ENCODE data around the gene SLMAP.

SLMAP gene

GRCh38 chr3:57978316-57978715 is 222.2 kb downstream of the SLMAP start:
- no peak for DNase-seq (ENCODE audit: low read depth)
- no peak overlapping the region for H3K4me3 ChIP-seq (replicated peaks; ENCODE audit: low read depth, low read length)
- TF ChIP-seq, protein P1, sequence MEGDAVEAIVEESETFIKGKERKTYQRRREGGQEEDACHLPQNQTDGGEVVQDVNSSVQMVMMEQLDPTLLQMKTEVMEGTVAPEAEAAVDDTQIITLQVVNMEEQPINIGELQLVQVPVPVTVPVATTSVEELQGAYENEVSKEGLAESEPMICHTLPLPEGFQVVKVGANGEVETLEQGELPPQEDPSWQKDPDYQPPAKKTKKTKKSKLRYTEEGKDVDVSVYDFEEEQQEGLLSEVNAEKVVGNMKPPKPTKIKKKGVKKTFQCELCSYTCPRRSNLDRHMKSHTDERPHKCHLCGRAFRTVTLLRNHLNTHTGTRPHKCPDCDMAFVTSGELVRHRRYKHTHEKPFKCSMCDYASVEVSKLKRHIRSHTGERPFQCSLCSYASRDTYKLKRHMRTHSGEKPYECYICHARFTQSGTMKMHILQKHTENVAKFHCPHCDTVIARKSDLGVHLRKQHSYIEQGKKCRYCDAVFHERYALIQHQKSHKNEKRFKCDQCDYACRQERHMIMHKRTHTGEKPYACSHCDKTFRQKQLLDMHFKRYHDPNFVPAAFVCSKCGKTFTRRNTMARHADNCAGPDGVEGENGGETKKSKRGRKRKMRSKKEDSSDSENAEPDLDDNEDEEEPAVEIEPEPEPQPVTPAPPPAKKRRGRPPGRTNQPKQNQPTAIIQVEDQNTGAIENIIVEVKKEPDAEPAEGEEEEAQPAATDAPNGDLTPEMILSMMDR (IDR thresholded peaks at IDR 0.05; ENCODE audit: low read length, missing control alignments): no peak

Data from fibroblast of pulmonary artery (primary cell).